Uterus (tissue), 4 donors: ENCODE measurements around the gene FPGS. TPM values are rescaled to one million over a fixed set of nuclear protein-coding genes. Genes with fewer than 3 reads are reported as not detected.

ENCODE experiments used
- DNase-seq, 2 donors: peaks; one replicate each; pipeline ENCODE4 v3.0.0-alpha.2; 2019 to 2020
- H3K27ac ChIP-seq, 2 donors: fragments of 200-600 bp; sonication (generic); 1 replicate in 1 of 2; 2 replicates in 1 of 2; pipeline ENCODE4 v1.5.1; 2016 to 2018
- H3K27me3 ChIP-seq, 2 donors: fragments of 200-600 bp; sonication (generic); one replicate each; pipeline ENCODE4 v1.5.1; 2018 to 2019; ENCODE audit warnings: control low read depth in 1 of 2
- H3K36me3 ChIP-seq, 2 donors: fragments of 200-600 bp; sonication (generic); one replicate each; pipeline ENCODE4 v1.5.1; 2019; ENCODE audit warnings: control low read depth in 1 of 2
- H3K4me1 ChIP-seq, 2 donors: fragments of 200-600 bp; sonication (generic); one replicate each; pipeline ENCODE4 v1.5.1; 2018 to 2019; ENCODE audit warnings: control low read depth in 1 of 2
- H3K4me3 ChIP-seq, 2 donors: fragments of 200-600 bp; sonication (generic); 1 replicate in 1 of 2; 2 replicates in 1 of 2; pipeline ENCODE4 v1.5.1; 2018 to 2019; ENCODE audit warnings: mild to moderate bottlenecking in 1 of 2
- H3K9me3 ChIP-seq, 2 donors: fragments of 200-600 bp; sonication (generic); one replicate each; pipeline ENCODE4 v1.5.1; 2019; ENCODE audit warnings: control low read depth in 1 of 2
- POLR2A ChIP-seq, 2 donors: fragments of 450-650 bp; IDR thresholded peaks; one replicate each; pipeline ENCODE4 v1.6.1; 2016; ENCODE audit warnings: antibody characterized with exemption in 2 of 2, mild to moderate bottlenecking in 1 of 2, moderate library complexity in 1 of 2
- intact Hi-C: fragments of 100-400 bp; cut with DNase I; formaldehyde crosslinking; loops from one replicate; pipeline ENCODE4 v1.15.1; 2023; ENCODE audit warnings: low total_unique reads
- total RNA-seq, 4 donors: library from RNA; depleted of rRNA in 3 of 4; stranded (reverse); fragments of >200 nt in 3 of 4; gene quantifications; one replicate each; pipeline versions ENCODE4 v1.1.0 to v1.2.4, GENCODE V29; 2014 to 2023
- TF ChIP-seq, protein P1 (sequence below), 4 experiments: fragments of 200-600 bp in 2 of 4; fragments of 450-650 bp in 2 of 4; sonication (generic) in 2 of 4; IDR thresholded peaks; one replicate each; pipeline ENCODE4 v1.5.1; 2016 to 2019; ENCODE audit warnings: antibody characterized with exemption in 4 of 4, mild to moderate bottlenecking in 2 of 4, moderate library complexity in 1 of 4
- donor health status: DM: yes; HTN: yes; CAD: no.

The FPGS gene
- total RNA-seq, 4 donors from 2014 or later, result 11.5 to 128 (median 46.6) TPM

GRCh38 chr9:127776195-127776923, 26.3 kb upstream of the FPGS start:
- no peak for DNase-seq
- Histone ChIP-seq H3K36me3 (no peaks in the 10 kb centered on the region), H3K9me3 (no peaks in the 10 kb centered on the region), H3K27ac (no peak overlapping the region), H3K4me3 (no peak overlapping the region), H3K4me1 (no peaks in the 10 kb centered on the region), H3K27me3 (no peaks in the 10 kb centered on the region)
- no peak for TF ChIP-seq POLR2A (IDR thresholded peaks at IDR 0.05)
- TF ChIP-seq, protein P1, sequence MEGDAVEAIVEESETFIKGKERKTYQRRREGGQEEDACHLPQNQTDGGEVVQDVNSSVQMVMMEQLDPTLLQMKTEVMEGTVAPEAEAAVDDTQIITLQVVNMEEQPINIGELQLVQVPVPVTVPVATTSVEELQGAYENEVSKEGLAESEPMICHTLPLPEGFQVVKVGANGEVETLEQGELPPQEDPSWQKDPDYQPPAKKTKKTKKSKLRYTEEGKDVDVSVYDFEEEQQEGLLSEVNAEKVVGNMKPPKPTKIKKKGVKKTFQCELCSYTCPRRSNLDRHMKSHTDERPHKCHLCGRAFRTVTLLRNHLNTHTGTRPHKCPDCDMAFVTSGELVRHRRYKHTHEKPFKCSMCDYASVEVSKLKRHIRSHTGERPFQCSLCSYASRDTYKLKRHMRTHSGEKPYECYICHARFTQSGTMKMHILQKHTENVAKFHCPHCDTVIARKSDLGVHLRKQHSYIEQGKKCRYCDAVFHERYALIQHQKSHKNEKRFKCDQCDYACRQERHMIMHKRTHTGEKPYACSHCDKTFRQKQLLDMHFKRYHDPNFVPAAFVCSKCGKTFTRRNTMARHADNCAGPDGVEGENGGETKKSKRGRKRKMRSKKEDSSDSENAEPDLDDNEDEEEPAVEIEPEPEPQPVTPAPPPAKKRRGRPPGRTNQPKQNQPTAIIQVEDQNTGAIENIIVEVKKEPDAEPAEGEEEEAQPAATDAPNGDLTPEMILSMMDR (IDR thresholded peaks at IDR 0.05), result no peak
- intact Hi-C loops, result no loop called here

- Histone ChIP-seq H3K4me3 (no peak overlapping the region), H3K27me3 (no peaks in the 10 kb centered on the region), H3K4me1 (no peaks in the 10 kb centered on the region), H3K9me3 (no peaks in the 10 kb centered on the region), H3K27ac (no peak overlapping the region), H3K36me3 (no peaks in the 10 kb centered on the region)
- TF ChIP-seq, protein P1 (IDR thresholded peaks at IDR 0.05), result no peak
- no peak for TF ChIP-seq POLR2A (IDR thresholded peaks at IDR 0.05)
- intact Hi-C loops, result no loop called here
- no peak for DNase-seq
Measured at GRCh38 chr9:127776924-127777289, 25.8 kb upstream of the FPGS start.

DNA sequence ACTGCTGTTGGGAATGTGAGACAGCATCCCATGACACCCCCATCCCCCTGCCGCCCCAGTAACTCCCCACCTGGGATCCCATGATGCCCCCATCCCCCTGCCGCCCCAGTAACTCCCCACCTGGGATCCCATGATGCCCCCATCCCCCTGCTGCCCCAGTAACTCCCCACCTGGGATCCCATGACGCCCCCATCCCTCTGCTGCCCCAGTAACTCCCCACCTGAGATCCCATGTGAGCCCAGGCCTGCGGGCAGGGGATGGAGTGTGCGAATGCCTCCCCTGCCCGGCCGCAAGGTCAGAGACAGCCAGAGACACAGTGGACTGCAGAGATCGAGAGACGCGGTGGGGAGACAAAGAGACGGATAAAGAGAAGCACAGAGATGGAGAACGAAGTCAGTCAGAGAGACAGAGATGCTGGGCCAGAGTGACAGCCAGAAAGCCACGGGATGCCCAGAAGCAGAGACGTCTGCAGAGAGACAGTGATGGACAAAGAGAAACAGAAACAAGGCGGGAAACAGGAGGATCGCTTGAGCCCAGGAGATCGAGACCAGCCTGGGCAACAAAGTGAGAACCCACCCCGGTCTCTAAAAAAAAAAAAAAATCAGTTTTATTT, 25.2 kb upstream of the FPGS start:
- Histone ChIP-seq H3K36me3 (no peaks in the 10 kb centered on the region), H3K4me3 (no peak overlapping the region), H3K27ac (no peak overlapping the region), H3K4me1 (no peaks in the 10 kb centered on the region), H3K9me3 (no peaks in the 10 kb centered on the region), H3K27me3 (no peaks in the 10 kb centered on the region)
- no peak for TF ChIP-seq POLR2A (IDR thresholded peaks at IDR 0.05)
- TF ChIP-seq, protein P1 (IDR thresholded peaks at IDR 0.05), result no peak
- intact Hi-C loops, result no loop called here
- DNase-seq, result no peak

- intact Hi-C loops, result no loop called here
- no peaks in the 10 kb centered on the region for H3K36me3 ChIP-seq
- H3K27me3 ChIP-seq, result no peaks in the 10 kb centered on the region
- no peak for TF ChIP-seq POLR2A (IDR thresholded peaks at IDR 0.05)
- TF ChIP-seq, protein P1 (IDR thresholded peaks at IDR 0.05), result no peak
- no peaks in the 10 kb centered on the region for H3K4me1 ChIP-seq
- no peak within 1 kb of the TSS for H3K4me3 ChIP-seq
- H3K9me3 ChIP-seq, result no peaks in the 10 kb centered on the region
- DNase-seq, result no peak
- peak within 1 kb of the TSS; percentile 55 to 60 for H3K27ac ChIP-seq
Measured at GRCh38 chr9:127778280-127779135, 24.2 kb upstream of the FPGS start, which contains the start of gene SH2D3C. Gene SH2D3C (minus strand): TSS chr9:127778666. CDS start chr9:127778627, 39 bp downstream.
